Mucosa of descending colon (tissue), 3 donors: ENCODE results near the gene EPS8L3. TPM values are rescaled to one million over a fixed set of nuclear protein-coding genes. Genes with fewer than 3 reads are reported as not detected.

Experiments
- ATAC-seq: fragments of 200-7000 bp; cut with Tn5 transposase; one replicate; pipeline ENCODE4 v1.9.1; 2020; ENCODE audit warnings: mild to moderate bottlenecking, moderate library complexity
- DNase-seq, 3 donors: peaks; one replicate each; pipeline ENCODE4 v3.0.0-alpha.2; 2020
- H3K36me3 ChIP-seq: fragments of 200-600 bp; one replicate; pipeline ENCODE4 v1.8.0; 2021; ENCODE audit warnings: low read depth, mild to moderate bottlenecking
- H3K4me1 ChIP-seq: fragments of 200-600 bp; one replicate; pipeline ENCODE4 v1.8.0; 2021; ENCODE audit warnings: low read depth, mild to moderate bottlenecking
- H3K4me3 ChIP-seq: fragments of 200-600 bp; one replicate; pipeline ENCODE4 v1.8.0; 2021; ENCODE audit warnings: mild to moderate bottlenecking
- H3K9me3 ChIP-seq: fragments of 200-600 bp; one replicate; pipeline ENCODE4 v1.8.0; 2021; ENCODE audit warnings: mild to moderate bottlenecking
- intact Hi-C, 2 donors: fragments of 100-400 bp; cut with DNase I in 1 of 2; cut with micrococcal nuclease in 1 of 2; formaldehyde crosslinking; loops; one replicate each; pipeline versions ENCODE4 v1.11.0 to v1.11.1; 2022; cut with DNase I, micrococcal nuclease
- total RNA-seq, 3 donors: library from RNA; stranded (reverse); fragmentation: NEBNext Ultra II Directional in 2 of 3; extraction: Animal tissue kit (Norgen Biotek cat#: 25700) in 2 of 3; gene quantifications; one replicate each; pipeline versions ENCODE4 v1.2.1 to v1.2.4, GENCODE V29; 2021 to 2023
- TF ChIP-seq, protein P1 (sequence below): fragments of 200-600 bp; IDR thresholded peaks from one replicate; pipeline ENCODE4 v1.8.0; 2022; ENCODE audit warnings: antibody characterized with exemption, mild to moderate bottlenecking
- donor health status: DM: no; HTN: no; CAD: no; lungs with moderate emphysema.
- donor health status: DM: no; HTN: no; CAD: no.
- donor health status: DM: no; HTN: yes; CAD: no.

Gene EPS8L3
- total RNA-seq, 3 donors from 2014 or later: 211 to 539 (median 356) TPM

DNA sequence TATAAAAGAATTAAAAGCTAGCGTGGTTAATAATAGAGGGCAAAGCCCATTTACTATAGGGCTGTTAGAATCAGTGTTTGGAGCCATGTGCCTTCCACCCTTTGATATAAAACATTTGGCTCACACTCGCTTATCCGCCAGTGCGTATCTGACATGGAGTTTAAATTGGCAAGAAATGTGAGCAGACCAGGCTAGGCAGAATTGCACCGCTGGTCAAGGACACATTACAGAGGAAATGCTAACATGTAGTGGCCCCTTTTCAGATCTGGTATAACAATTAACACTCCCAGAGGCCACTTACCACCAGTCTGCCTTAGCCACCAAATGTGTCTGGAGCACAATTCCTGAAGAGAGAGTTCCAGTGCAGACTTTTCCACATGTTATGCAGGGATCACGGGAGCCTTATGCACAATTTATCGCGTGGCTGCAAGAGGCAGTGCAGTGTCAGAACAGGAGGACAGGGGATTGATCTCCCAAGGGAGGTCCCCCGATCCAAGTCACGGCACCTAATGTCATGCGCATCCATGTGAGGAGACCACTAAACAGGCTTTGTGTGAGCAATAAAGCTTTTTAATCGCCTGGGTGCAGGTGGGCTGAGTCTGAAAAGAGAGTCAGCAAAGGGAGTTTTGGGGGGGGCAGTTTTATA lies 36.9 kb downstream of the EPS8L3 start:
- TF ChIP-seq, protein P1, sequence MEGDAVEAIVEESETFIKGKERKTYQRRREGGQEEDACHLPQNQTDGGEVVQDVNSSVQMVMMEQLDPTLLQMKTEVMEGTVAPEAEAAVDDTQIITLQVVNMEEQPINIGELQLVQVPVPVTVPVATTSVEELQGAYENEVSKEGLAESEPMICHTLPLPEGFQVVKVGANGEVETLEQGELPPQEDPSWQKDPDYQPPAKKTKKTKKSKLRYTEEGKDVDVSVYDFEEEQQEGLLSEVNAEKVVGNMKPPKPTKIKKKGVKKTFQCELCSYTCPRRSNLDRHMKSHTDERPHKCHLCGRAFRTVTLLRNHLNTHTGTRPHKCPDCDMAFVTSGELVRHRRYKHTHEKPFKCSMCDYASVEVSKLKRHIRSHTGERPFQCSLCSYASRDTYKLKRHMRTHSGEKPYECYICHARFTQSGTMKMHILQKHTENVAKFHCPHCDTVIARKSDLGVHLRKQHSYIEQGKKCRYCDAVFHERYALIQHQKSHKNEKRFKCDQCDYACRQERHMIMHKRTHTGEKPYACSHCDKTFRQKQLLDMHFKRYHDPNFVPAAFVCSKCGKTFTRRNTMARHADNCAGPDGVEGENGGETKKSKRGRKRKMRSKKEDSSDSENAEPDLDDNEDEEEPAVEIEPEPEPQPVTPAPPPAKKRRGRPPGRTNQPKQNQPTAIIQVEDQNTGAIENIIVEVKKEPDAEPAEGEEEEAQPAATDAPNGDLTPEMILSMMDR: no peak
- DNase-seq (no peak), ATAC-seq (no peak)
- H3K36me3 ChIP-seq: no peaks in the 10 kb centered on the region
- no peak overlapping the region for H3K4me3 ChIP-seq
- intact Hi-C loops: no loop called here
- H3K9me3 ChIP-seq: no peaks in the 10 kb centered on the region
- peaks cover 5% of the 10 kb centered on the region for H3K4me1 ChIP-seq

- TF ChIP-seq, protein P1: no peak
- ATAC-seq (no peak), DNase-seq (no peak)
- intact Hi-C loops: no loop called here
- Histone ChIP-seq H3K36me3 (no peaks in the 10 kb centered on the region), H3K4me3 (no peak overlapping the region), H3K9me3 (no peaks in the 10 kb centered on the region), H3K4me1 (no peaks in the 10 kb centered on the region)
These were observed 37.7 kb downstream of the EPS8L3 start for GRCh38 chr1:109726007-109726406.

DNA sequence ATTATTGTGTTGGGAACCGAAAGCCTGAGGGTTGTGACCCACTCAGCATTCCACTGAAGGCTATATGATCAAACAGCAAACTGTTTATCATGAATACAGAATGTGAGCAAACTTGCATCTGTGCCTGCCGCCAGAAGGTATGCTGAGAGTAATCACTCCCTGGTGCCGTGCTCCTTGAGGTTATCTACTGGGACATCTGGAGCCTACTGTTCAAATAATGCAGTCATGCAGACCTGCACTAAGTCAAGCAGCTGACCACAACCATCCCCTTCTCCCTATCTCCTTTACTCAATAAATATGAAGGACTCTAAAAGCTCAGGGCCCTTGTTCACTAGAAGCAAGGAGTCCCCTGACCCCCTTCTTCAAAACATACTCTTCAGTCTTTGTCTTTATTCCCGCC lies 38.2 kb downstream of the EPS8L3 start:
- no peaks in the 10 kb centered on the region for H3K9me3 ChIP-seq
- no peaks in the 10 kb centered on the region for H3K36me3 ChIP-seq
- no peak for ATAC-seq
- DNase-seq: no peak
- intact Hi-C loops: no loop called here
- no peak overlapping the region for H3K4me3 ChIP-seq
- H3K4me1 ChIP-seq: no peaks in the 10 kb centered on the region
- TF ChIP-seq, protein P1: no peak

GRCh38 chr1:109724933-109725332 lies 38.8 kb downstream of the EPS8L3 start:
- no peaks in the 10 kb centered on the region for H3K4me1 ChIP-seq
- TF ChIP-seq, protein P1: no peak
- H3K36me3 ChIP-seq: no peaks in the 10 kb centered on the region
- ATAC-seq (no peak), DNase-seq (no peak)
- no peak overlapping the region for H3K4me3 ChIP-seq
- H3K9me3 ChIP-seq: no peaks in the 10 kb centered on the region
- intact Hi-C loops: no loop called here

DNA sequence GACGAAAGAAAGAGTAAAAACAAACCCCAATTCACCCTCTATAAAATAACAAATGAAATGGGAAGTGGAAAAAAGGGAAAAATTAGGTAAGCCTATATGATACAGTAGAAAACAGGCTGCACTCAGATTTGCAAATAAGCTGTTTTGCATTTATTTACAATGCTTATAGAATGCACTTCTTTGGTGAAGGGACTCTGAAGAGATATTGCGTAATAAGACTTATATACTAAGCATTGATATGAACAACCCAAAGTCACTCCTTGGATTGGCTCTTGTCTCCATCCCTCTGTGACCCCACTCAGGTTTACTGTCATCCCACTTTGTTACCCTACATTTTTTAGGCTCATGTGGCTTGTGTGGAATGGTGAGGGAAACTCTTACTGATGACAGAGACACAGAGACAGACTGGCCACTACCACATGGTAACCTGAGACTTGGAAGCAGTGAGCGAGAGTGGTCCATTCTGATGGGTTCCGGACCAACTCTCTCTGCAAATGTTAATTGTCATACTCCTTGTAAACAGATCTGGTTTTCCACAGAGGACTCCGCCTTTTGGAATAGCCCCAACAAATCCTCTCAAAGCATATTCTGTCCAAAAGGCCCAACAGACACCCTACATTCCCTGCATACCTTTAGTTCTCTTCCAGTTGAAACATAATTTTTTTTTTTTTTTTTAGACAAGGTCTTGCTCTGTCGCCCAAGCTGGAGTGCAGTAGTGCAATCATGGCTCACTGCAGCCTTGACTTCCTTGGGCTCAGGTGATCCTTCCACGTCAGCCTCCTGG lies 40.6 kb downstream of the EPS8L3 start:
- ATAC-seq (no peak), DNase-seq (no peak)
- Histone ChIP-seq H3K9me3 (no peaks in the 10 kb centered on the region), H3K4me3 (no peak overlapping the region), H3K36me3 (no peaks in the 10 kb centered on the region), H3K4me1 (peaks cover 4% of the 10 kb centered on the region)
- TF ChIP-seq, protein P1: no peak
- intact Hi-C loops: no loop called here
